ENCODE measurements around the gene ATM. TPM values are rescaled to one million over a fixed set of nuclear protein-coding genes. Genes with fewer than 3 reads are reported as not detected.
"Not testable (repeated sequence)": the region's sequence is repeated elsewhere in the genome, so short reads cannot be mapped to it uniquely, and the experiment has no call there.

The ATM gene
- total RNA-seq, 1 donor from 2014 or later: 184 TPM

DNA sequence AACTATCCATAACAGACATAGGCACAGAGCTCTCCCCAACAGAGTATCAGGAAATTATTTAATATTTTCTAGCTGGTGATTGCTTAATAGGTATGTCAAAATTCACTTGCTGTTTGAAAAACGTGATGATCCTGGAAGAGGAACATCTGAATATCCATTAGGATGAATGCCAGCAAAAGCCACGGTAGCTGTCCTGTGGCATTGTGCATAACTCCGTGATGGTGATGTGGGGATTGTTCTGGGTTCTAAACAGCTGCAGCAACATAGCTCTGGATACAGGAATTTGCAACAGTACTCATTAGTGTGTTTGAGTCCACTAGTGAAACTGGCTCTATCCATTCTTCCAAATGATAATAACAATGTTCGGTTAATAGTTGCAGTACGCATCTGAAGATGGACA is 165.7 kb downstream of the ATM start:
- POLR2A ChIA-PET: no interaction called here
- Mint-ChIP-seq H3K27me3 (no peaks in the 10 kb centered on the region), H3K36me3 (ENCODE audit: low read depth) (no peaks in the 10 kb centered on the region), H3K4me3 (no peak overlapping the region), H3K4me1 (no peaks in the 10 kb centered on the region), H3K27ac (no peak overlapping the region), H3K9me3 (no peaks in the 10 kb centered on the region)
- CTCF ChIA-PET: no interaction called here
- DNase-seq (no peak), ATAC-seq (ENCODE audit: low read depth) (no peak)
- TF ChIP-seq, protein P1, sequence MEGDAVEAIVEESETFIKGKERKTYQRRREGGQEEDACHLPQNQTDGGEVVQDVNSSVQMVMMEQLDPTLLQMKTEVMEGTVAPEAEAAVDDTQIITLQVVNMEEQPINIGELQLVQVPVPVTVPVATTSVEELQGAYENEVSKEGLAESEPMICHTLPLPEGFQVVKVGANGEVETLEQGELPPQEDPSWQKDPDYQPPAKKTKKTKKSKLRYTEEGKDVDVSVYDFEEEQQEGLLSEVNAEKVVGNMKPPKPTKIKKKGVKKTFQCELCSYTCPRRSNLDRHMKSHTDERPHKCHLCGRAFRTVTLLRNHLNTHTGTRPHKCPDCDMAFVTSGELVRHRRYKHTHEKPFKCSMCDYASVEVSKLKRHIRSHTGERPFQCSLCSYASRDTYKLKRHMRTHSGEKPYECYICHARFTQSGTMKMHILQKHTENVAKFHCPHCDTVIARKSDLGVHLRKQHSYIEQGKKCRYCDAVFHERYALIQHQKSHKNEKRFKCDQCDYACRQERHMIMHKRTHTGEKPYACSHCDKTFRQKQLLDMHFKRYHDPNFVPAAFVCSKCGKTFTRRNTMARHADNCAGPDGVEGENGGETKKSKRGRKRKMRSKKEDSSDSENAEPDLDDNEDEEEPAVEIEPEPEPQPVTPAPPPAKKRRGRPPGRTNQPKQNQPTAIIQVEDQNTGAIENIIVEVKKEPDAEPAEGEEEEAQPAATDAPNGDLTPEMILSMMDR (IDR thresholded peaks at IDR 0.05): no peak
- intact Hi-C loops (cut with micrococcal nuclease): loop anchor here (5.0 kb wide), 1 partner anchor 124 kb away; no protein-coding TSS in a partner anchor

DNA sequence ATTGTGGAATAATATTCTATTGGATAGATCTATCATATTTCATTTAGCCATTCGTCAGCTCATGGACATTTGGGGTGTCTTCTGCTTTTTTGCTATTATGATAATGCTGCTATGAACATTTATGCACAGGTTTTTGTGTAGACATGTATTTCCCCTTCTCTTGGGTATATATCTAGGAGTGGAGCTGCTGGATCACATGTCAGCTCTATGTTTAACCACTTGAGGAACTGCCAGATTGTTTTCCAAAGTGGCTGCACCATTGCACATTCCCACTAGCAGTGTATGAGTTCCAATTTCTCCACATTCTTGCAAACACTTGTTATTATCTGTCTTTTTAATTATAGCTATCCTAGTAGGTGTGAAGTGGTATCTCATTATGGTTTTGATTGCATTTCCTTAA is 169.5 kb downstream of the ATM start:
- CTCF ChIA-PET: no interaction called here
- H3K9me3 Mint-ChIP-seq: no peaks in the 10 kb centered on the region
- H3K27me3 Mint-ChIP-seq: no peaks in the 10 kb centered on the region
- no peaks in the 10 kb centered on the region for H3K4me1 Mint-ChIP-seq
- DNase-seq (no peak), ATAC-seq (ENCODE audit: low read depth) (no peak)
- intact Hi-C loops (cut with micrococcal nuclease): no loop called here
- TF ChIP-seq, protein P1 (IDR thresholded peaks at IDR 0.05): no peak
- POLR2A ChIA-PET: no interaction called here
- H3K27ac Mint-ChIP-seq: no peak overlapping the region
- H3K4me3 Mint-ChIP-seq: no peak overlapping the region
- no peaks in the 10 kb centered on the region for H3K36me3 Mint-ChIP-seq (ENCODE audit: low read depth)

DNA sequence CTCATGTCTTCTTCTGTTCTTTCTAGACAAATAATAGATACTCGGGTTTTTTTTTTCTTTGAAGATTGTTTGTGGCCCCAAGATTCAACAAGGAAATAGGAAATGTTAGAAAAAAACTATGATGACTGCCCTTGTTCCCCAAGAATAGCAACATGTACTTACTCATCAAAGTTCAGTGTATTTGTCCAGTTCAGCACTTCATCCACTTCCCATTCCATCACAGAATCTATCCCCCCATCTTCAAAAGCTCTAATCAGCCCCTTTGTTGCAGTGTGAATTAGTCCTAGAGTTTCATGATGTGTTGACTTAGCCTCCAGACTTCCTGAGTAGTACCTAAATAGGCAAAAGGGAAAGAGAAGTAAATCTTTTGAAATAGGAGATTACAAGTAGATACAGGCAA is 170.2 kb downstream of the ATM start:
- no peaks in the 10 kb centered on the region for H3K27me3 Mint-ChIP-seq

DNA sequence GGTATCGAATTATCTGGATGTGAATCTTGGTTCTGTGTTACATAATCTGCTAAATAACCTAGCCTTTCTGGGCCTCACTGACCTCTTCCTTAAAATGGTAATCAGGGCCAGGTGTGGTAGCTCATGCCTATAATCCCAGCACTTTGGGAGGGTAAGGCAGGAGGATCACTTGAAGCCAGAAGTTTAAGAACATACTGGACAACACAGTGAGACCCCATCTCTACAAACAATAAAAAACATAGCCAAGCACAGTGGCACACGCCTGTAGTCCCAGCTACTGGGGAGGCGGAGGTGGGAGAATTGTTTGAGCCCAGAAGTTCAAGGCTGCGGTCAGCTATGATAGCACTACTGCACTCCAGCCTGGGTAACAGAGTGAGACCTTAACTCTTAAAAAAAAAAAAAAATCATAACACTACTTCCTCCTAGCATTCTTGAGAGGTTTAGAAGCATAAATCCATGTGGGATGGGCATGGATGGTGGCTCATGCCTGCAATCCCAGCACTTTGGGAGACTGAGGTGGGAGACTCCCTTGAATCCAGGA is 171.9 kb downstream of the ATM start:
- Mint-ChIP-seq H3K27me3 (no peaks in the 10 kb centered on the region), H3K4me1 (no peaks in the 10 kb centered on the region), H3K36me3 (ENCODE audit: low read depth) (no peaks in the 10 kb centered on the region), H3K4me3 (no peak overlapping the region), H3K9me3 (no peaks in the 10 kb centered on the region), H3K27ac (no peak overlapping the region)
- TF ChIP-seq, protein P1 (IDR thresholded peaks at IDR 0.05): no peak
- POLR2A ChIA-PET: interaction anchor here (0.7 kb wide), 1 partner anchor 45 kb away, joined by 3 read pairs; no protein-coding TSS in a partner anchor
- CTCF ChIA-PET: no interaction called here
- intact Hi-C loops (cut with micrococcal nuclease): no loop called here
- no peak for ATAC-seq (ENCODE audit: low read depth)
- no peak for DNase-seq

More for the DNA sequence above, 170.2 kb downstream of the ATM start:
- no peak for ATAC-seq (ENCODE audit: low read depth)
- CTCF ChIA-PET: no interaction called here
- H3K4me1 Mint-ChIP-seq: no peaks in the 10 kb centered on the region
- H3K9me3 Mint-ChIP-seq: no peaks in the 10 kb centered on the region
- no peak for DNase-seq
- H3K36me3 Mint-ChIP-seq (ENCODE audit: low read depth): no peaks in the 10 kb centered on the region
- H3K27ac Mint-ChIP-seq: no peak overlapping the region
- no peak overlapping the region for H3K4me3 Mint-ChIP-seq
- TF ChIP-seq, protein P1 (IDR thresholded peaks at IDR 0.05): no peak
- POLR2A ChIA-PET: no interaction called here
- intact Hi-C loops (cut with micrococcal nuclease): no loop called here

DNA sequence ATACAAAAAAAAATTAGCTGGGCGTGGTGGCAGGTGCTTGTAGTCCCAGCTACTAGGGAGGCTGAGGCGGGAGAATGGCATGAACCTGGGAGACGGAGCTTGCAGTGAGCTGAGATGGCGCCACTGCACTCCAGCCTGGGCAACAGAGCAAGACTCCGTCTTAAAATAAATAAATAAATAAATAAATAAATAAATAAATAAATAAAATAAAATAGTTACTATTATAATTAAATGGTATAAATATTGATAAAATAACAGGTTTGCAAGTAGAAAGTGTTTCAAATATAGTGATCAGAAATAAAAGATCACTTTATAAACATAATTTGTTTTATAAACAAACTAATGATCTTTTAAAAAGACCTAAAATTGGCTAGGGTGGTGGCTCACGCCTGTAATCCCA is 173.8 kb downstream of the ATM start:
- POLR2A ChIA-PET; ATAC-seq (ENCODE audit: low read depth); H3K36me3 Mint-ChIP-seq (ENCODE audit: low read depth); H3K27ac Mint-ChIP-seq; H3K4me1 Mint-ChIP-seq; intact Hi-C loops (cut with micrococcal nuclease); H3K4me3 Mint-ChIP-seq; H3K9me3 Mint-ChIP-seq; DNase-seq; CTCF ChIA-PET; H3K27me3 Mint-ChIP-seq: not testable (repeated sequence)

DNA sequence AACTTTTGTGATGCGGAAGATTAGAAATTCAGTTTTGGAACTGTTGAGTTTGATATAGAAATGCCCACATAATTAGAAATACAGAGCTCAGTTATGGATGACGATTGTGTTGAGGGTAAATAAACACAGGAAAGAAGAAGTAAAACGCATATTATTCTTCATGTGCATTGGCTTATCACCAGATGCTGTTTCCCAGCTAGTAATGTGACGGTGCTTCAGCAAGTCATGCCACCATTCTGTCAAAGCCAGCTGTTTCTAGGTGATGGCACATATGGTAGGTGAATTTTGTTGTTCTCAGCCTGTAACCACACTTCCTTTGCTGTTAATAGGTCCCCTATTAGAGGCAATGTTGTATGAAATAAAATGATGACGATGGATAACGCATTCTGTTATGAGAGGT is 175.6 kb downstream of the ATM start:
- Mint-ChIP-seq H3K27me3 (no peaks in the 10 kb centered on the region), H3K27ac (no peak overlapping the region), H3K4me1 (no peaks in the 10 kb centered on the region), H3K36me3 (ENCODE audit: low read depth) (no peaks in the 10 kb centered on the region), H3K4me3 (no peak overlapping the region), H3K9me3 (no peaks in the 10 kb centered on the region)
- ChIA-PET POLR2A (no interaction called here), CTCF (no interaction called here)
- no peak for DNase-seq
- TF ChIP-seq, protein P1 (IDR thresholded peaks at IDR 0.05): no peak
- no peak for ATAC-seq (ENCODE audit: low read depth)
- intact Hi-C loops (cut with micrococcal nuclease): no loop called here

Data from activated B cell treated with CpG ODN at 0.5 μM for 24 hours (primary cell).